HEK293 (cell line): Measurements from ENCODE around the gene PITRM1.

Source experiments
- YY1 ChIP-seq: fragments of 450-650 bp; formaldehyde crosslinking; IDR thresholded peaks from 2 replicates; pipeline ENCODE4 v1.5.1; 2018; ENCODE audit warnings: missing biosample characterization, missing genetic modification characterization
- ZBTB1 ChIP-seq: fragments of 450-650 bp; formaldehyde crosslinking; IDR thresholded peaks from 2 replicates; pipeline ENCODE4 v1.5.1; 2016; ENCODE audit warnings: missing biosample characterization, missing genetic modification characterization
- ZNF677 ChIP-seq: fragments of 450-650 bp; IDR thresholded peaks from 2 replicates; pipeline ENCODE4 v1.5.0; 2018; ENCODE audit warnings: missing biosample characterization, mild to moderate bottlenecking, missing genetic modification characterization, moderate library complexity
- TF ChIP-seq, protein P1 (sequence below): fragments of 450-650 bp; formaldehyde crosslinking; IDR thresholded peaks from 2 replicates; pipeline ENCODE4 v1.5.1; 2016; ENCODE audit warnings: missing biosample characterization, missing genetic modification characterization
- TF ChIP-seq, protein P2 (sequence below): fragments of 450-650 bp; formaldehyde crosslinking; IDR thresholded peaks from 2 replicates; pipeline ENCODE4 v1.5.1; 2016; ENCODE audit warnings: missing biosample characterization, missing genetic modification characterization

DNA sequence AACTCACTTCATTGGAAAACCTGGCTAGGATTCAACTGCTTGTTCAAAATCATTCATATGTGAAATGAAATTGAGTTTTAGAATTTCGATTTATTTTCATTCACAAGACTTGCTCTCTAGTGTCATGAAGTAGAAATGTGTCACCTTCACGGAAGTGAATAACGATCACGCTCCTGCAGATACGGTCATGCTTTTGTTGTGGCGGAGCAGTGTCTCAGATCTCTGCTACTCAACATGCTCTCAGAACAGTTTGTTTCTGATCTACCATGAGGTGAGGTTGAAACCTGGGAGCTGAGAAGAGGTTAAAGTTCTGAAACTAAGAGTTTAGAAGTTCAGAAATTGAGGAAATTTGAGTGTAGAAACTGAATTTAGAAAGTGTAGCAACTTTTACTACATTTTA is 13.8 kb upstream of the PITRM1 start:
- TF ChIP-seq, protein P1, sequence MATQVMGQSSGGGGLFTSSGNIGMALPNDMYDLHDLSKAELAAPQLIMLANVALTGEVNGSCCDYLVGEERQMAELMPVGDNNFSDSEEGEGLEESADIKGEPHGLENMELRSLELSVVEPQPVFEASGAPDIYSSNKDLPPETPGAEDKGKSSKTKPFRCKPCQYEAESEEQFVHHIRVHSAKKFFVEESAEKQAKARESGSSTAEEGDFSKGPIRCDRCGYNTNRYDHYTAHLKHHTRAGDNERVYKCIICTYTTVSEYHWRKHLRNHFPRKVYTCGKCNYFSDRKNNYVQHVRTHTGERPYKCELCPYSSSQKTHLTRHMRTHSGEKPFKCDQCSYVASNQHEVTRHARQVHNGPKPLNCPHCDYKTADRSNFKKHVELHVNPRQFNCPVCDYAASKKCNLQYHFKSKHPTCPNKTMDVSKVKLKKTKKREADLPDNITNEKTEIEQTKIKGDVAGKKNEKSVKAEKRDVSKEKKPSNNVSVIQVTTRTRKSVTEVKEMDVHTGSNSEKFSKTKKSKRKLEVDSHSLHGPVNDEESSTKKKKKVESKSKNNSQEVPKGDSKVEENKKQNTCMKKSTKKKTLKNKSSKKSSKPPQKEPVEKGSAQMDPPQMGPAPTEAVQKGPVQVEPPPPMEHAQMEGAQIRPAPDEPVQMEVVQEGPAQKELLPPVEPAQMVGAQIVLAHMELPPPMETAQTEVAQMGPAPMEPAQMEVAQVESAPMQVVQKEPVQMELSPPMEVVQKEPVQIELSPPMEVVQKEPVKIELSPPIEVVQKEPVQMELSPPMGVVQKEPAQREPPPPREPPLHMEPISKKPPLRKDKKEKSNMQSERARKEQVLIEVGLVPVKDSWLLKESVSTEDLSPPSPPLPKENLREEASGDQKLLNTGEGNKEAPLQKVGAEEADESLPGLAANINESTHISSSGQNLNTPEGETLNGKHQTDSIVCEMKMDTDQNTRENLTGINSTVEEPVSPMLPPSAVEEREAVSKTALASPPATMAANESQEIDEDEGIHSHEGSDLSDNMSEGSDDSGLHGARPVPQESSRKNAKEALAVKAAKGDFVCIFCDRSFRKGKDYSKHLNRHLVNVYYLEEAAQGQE (tag by site-specific recombination): no peak
- no peak for TF ChIP-seq YY1 (tag by site-specific recombination)
- TF ChIP-seq, protein P2, sequence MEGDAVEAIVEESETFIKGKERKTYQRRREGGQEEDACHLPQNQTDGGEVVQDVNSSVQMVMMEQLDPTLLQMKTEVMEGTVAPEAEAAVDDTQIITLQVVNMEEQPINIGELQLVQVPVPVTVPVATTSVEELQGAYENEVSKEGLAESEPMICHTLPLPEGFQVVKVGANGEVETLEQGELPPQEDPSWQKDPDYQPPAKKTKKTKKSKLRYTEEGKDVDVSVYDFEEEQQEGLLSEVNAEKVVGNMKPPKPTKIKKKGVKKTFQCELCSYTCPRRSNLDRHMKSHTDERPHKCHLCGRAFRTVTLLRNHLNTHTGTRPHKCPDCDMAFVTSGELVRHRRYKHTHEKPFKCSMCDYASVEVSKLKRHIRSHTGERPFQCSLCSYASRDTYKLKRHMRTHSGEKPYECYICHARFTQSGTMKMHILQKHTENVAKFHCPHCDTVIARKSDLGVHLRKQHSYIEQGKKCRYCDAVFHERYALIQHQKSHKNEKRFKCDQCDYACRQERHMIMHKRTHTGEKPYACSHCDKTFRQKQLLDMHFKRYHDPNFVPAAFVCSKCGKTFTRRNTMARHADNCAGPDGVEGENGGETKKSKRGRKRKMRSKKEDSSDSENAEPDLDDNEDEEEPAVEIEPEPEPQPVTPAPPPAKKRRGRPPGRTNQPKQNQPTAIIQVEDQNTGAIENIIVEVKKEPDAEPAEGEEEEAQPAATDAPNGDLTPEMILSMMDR (tag by site-specific recombination): no peak
- TF ChIP-seq ZNF677 (tag by site-specific recombination): no peak
- no peak for TF ChIP-seq ZBTB1 (tag by site-specific recombination)
